CD4-positive, alpha-beta T cell (primary cell): ENCODE results near the gene TBC1D22A. TPM values are rescaled to one million over a fixed set of nuclear protein-coding genes. Genes with fewer than 3 reads are reported as not detected.

Source experiments
- ATAC-seq: fragments of 200-7000 bp; cut with Tn5 transposase; one replicate; pipeline ENCODE4 v1.10.0; 2022; ENCODE audit warnings: mild to moderate bottlenecking; ENCODE audit not compliant: poor library complexity
- CTCF ChIA-PET: fragments of 350-600 bp; sonication (Branson Sonifier 250); formaldehyde crosslinking; loops from one replicate; lab custom pipeline; 2021; ENCODE audit warnings: antibody characterized with exemption, inconsistent platforms; lab: Charles Lee
- POLR2A ChIA-PET: fragments of 350-600 bp; sonication (Branson Sonifier 250); formaldehyde crosslinking; loops from one replicate; lab custom pipeline; 2021; ENCODE audit warnings: antibody characterized with exemption, inconsistent platforms; lab: Charles Lee
- DNase-seq, 14 experiments: peaks; one replicate each; pipeline ENCODE4 v3.0.0-alpha.2; 2013 to 2020; ENCODE audit warnings: mixed read lengths in 2 of 14
- H3K27ac ChIP-seq, 2 donors: one replicate each; pipeline versions ENCODE4 v1.5.1 to v1.7.0; 2013; ENCODE audit warnings: low read length in 2 of 2, low read depth in 1 of 2, mild to moderate bottlenecking in 1 of 2
- H3K27me3 ChIP-seq, 2 experiments: 1 replicate in 1 of 2; 2 replicates in 1 of 2; pipeline versions ENCODE4 v1.6.1 to v1.7.0; 2013; ENCODE audit warnings: low read length in 2 of 2, control low read depth in 1 of 2, mild to moderate bottlenecking in 1 of 2, moderate library complexity in 1 of 2; ENCODE audit not compliant: insufficient read depth in 2 of 2, control insufficient read depth in 1 of 2
- H3K36me3 ChIP-seq: one replicate; pipeline ENCODE4 v1.6.1; 2013; ENCODE audit warnings: low read length, control low read depth; ENCODE audit not compliant: insufficient read depth
- H3K4me1 ChIP-seq: one replicate; pipeline ENCODE4 v1.6.1; 2013; ENCODE audit warnings: low read length, control low read depth; ENCODE audit not compliant: insufficient read depth
- H3K4me3 ChIP-seq: one replicate; pipeline ENCODE4 v1.5.1; 2013; ENCODE audit warnings: mild to moderate bottlenecking, low read length, moderate library complexity
- H3K9me3 ChIP-seq, 2 experiments: 1 replicate in 1 of 2; 2 replicates in 1 of 2; pipeline versions ENCODE4 v1.6.1 to v1.7.0; 2013; ENCODE audit warnings: low read length in 2 of 2, mild to moderate bottlenecking in 2 of 2, control low read depth in 1 of 2, moderate library complexity in 1 of 2; ENCODE audit not compliant: control insufficient read depth in 1 of 2, insufficient read depth in 1 of 2
- H3K27ac Mint-ChIP-seq: one replicate; pipeline ENCODE4 v1.8.0; 2020; ENCODE audit warnings: mixed read lengths
- H3K27me3 Mint-ChIP-seq: one replicate; pipeline ENCODE4 v1.8.0; 2021; ENCODE audit warnings: mixed read lengths
- H3K36me3 Mint-ChIP-seq: one replicate; pipeline ENCODE4 v1.8.0; 2021; ENCODE audit warnings: low read depth, mixed read lengths
- H3K4me1 Mint-ChIP-seq: one replicate; pipeline ENCODE4 v1.8.0; 2021; ENCODE audit warnings: low read depth, mixed read lengths
- H3K4me3 Mint-ChIP-seq: one replicate; pipeline ENCODE4 v1.8.0; 2020; ENCODE audit warnings: mild to moderate bottlenecking, mixed read lengths
- H3K9me3 Mint-ChIP-seq: one replicate; pipeline ENCODE4 v1.8.0; 2020; ENCODE audit warnings: mixed read lengths
- intact Hi-C, 2 experiments: fragments of 100-400 bp; cut with DNase I in 1 of 2; cut with micrococcal nuclease in 1 of 2; formaldehyde crosslinking; loops; one replicate each; pipeline versions ENCODE4 v1.15.1 to v1.9.0; 2023 to 2025; cut with DNase I, micrococcal nuclease
- total RNA-seq, 174 experiments: library from RNA in 2 of 174; stranded (reverse) in 2 of 174; gene quantifications; one replicate each; pipeline ENCODE4 v1.2.3 and lab custom pipeline; 2021 to 2026
- TF ChIP-seq, protein P1 (sequence below): fragments of 200-600 bp; IDR thresholded peaks from one replicate; pipeline ENCODE4 v1.8.0; 2022; ENCODE audit warnings: antibody characterized with exemption, mild to moderate bottlenecking

The TBC1D22A gene
- total RNA-seq, 2 experiments from 2014 or later: 27.1 to 31.7 TPM

DNA sequence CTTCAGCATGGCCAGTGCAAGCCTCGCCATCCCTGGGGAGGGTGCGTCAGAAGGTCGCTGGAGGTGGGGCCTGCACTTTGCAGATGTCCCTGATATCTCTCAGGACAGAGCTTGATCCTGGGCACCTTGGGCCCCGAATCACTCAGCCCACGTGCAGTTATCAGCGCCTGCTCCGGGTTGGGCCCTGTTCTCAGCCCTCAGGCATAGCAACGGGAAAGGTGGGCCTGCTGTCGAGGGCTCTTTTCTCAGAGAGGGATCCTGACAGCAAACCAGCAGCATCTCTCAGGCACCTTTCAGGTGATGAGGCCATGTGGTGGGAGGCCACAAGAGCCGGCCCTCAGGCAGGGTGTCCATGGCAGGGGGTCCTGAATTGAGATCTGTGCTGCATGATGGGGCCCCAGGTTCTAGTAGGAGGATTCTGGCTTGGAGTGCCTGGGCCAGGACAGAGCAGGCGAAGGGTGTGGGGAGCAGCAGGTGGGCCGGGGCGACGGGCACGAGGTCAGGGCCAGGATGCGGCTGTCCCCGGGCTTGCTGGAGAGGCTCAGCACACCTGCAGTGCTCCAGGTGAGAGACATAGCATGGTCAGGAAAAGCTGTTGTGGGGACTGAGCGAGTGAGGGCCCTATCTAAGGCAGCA is 280.5 kb downstream of the TBC1D22A start:
- no peaks in the 10 kb centered on the region for H3K27me3 ChIP-seq
- H3K9me3 Mint-ChIP-seq: no peaks in the 10 kb centered on the region
- peaks cover 3% of the 10 kb centered on the region for H3K4me1 ChIP-seq
- no peaks in the 10 kb centered on the region for H3K27me3 Mint-ChIP-seq
- ChIA-PET CTCF (no interaction called here), POLR2A (no interaction called here)
- TF ChIP-seq, protein P1, sequence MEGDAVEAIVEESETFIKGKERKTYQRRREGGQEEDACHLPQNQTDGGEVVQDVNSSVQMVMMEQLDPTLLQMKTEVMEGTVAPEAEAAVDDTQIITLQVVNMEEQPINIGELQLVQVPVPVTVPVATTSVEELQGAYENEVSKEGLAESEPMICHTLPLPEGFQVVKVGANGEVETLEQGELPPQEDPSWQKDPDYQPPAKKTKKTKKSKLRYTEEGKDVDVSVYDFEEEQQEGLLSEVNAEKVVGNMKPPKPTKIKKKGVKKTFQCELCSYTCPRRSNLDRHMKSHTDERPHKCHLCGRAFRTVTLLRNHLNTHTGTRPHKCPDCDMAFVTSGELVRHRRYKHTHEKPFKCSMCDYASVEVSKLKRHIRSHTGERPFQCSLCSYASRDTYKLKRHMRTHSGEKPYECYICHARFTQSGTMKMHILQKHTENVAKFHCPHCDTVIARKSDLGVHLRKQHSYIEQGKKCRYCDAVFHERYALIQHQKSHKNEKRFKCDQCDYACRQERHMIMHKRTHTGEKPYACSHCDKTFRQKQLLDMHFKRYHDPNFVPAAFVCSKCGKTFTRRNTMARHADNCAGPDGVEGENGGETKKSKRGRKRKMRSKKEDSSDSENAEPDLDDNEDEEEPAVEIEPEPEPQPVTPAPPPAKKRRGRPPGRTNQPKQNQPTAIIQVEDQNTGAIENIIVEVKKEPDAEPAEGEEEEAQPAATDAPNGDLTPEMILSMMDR: no peak
- no peaks in the 10 kb centered on the region for H3K9me3 ChIP-seq
- H3K4me3 Mint-ChIP-seq: no peak overlapping the region
- intact Hi-C loops: no loop called here
- peaks cover 12% of the 10 kb centered on the region for H3K36me3 Mint-ChIP-seq
- peaks cover 6% of the 10 kb centered on the region for H3K36me3 ChIP-seq
- H3K27ac Mint-ChIP-seq: peak overlapping the region; percentile 57
- H3K4me1 Mint-ChIP-seq: peaks cover 43% of the 10 kb centered on the region
- DNase-seq: no peak
- no peak for ATAC-seq
- H3K27ac ChIP-seq: no peak overlapping the region
- H3K4me3 ChIP-seq: no peak overlapping the region

DNA sequence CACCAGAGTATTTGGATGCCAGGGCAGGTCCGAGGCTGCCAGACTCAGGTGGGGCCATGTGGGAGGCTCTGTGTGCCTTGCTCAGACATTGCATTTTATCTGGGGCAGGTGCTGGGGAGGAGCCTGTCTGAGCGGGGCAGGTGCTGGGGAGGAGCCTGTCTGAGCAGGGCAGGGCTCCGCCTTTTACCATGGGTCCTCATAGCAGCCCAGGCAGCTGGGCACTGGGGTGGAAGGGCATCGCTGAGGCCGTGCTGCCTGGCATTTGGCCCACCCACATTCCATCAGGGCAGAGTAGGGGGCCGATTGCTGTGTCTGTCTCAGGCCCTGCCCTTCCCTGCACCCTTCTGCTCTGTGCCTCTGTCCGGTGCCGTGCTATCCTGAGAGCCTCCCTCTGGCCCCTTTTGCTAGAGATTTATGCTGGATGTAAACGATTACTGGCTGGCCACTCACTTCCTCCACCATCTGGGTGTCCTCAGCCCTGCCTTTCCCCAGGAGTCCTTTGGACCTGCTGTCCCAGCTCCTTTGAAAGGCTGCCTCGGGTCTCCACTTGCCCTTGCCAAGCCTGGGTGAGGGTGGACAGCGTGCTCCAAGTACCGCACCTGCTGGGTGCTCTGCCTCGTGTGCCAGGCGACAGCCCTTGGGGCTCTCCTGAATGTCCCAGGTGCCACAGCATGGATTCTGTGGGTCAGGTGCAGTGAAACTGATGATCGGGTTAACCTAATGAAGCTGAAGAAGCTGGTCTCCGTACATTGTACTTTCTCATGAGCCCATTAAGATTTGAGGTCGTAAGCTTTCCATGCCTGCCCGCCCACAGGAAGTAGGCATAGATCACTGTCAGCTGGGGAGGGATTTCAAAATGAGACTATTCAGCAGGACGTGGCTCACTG is 281.6 kb downstream of the TBC1D22A start:
- POLR2A ChIA-PET: no interaction called here
- peaks cover 3% of the 10 kb centered on the region for H3K4me1 ChIP-seq

DNA sequence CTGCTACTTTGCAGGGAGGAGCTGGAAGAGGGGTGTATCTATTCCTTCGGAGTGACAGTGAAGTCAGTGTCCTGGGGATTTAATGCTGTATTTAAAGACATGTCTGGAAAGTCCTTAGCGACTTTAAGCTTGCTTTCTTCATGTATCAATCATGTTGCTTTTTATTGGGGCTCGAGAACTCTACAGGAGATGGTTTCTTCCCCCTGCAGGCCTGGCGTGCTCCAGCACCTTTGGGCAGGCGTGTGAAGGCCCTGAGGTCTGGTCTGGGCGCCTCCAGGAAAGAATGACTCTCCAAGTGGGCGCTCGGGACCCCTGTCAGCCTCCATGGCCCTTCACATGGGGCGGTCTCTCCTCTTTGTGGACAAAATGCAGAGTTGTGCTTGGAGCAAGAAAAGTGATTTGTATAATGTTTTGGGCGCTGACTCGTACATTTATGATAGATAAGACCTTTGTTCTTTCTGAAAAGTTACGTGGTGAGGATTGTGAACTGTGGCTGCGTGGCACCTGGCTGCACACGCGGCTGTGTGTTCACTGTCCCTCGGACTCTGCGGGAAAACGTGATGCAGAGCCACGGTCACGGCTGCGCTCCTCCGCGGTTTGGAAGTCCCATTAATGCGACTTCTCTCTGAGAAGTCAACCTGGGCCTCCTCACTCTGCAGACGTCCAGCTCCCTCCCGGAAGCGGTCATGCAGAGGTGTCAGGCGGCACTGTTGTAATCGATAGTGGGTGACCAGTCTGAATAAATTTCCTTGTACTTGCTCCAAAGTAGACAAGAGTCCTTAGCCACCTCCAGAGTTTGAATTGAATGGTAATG is 282.5 kb downstream of the TBC1D22A start:
- no peak for DNase-seq
- CTCF ChIA-PET: no interaction called here
- H3K36me3 Mint-ChIP-seq: peaks cover 4% of the 10 kb centered on the region

More for the DNA sequence above, 281.6 kb downstream of the TBC1D22A start:
- peak overlapping the region; percentile 57 for H3K27ac Mint-ChIP-seq
- CTCF ChIA-PET: no interaction called here
- Histone ChIP-seq H3K36me3 (peaks cover 2% of the 10 kb centered on the region), H3K27ac (no peak overlapping the region), H3K9me3 (no peaks in the 10 kb centered on the region), H3K27me3 (no peaks in the 10 kb centered on the region), H3K4me3 (no peak overlapping the region)
- peaks cover 5% of the 10 kb centered on the region for H3K36me3 Mint-ChIP-seq
- H3K4me3 Mint-ChIP-seq: no peak overlapping the region
- H3K27me3 Mint-ChIP-seq: no peaks in the 10 kb centered on the region
- TF ChIP-seq, protein P1: no peak
- intact Hi-C loops: no loop called here
- H3K9me3 Mint-ChIP-seq: no peaks in the 10 kb centered on the region
- DNase-seq: no peak
- H3K4me1 Mint-ChIP-seq: peaks cover 43% of the 10 kb centered on the region
- ATAC-seq: no peak

More for the DNA sequence above, 282.5 kb downstream of the TBC1D22A start:
- Histone ChIP-seq H3K27ac (no peak overlapping the region), H3K9me3 (no peaks in the 10 kb centered on the region), H3K4me3 (no peak overlapping the region), H3K4me1 (peaks cover 3% of the 10 kb centered on the region), H3K36me3 (peaks cover 2% of the 10 kb centered on the region), H3K27me3 (no peaks in the 10 kb centered on the region)
- TF ChIP-seq, protein P1: no peak
- H3K4me1 Mint-ChIP-seq: peaks cover 43% of the 10 kb centered on the region
- ATAC-seq: no peak
- POLR2A ChIA-PET: no interaction called here
- no peak overlapping the region for H3K27ac Mint-ChIP-seq
- H3K9me3 Mint-ChIP-seq: no peaks in the 10 kb centered on the region
- no peaks in the 10 kb centered on the region for H3K27me3 Mint-ChIP-seq
- intact Hi-C loops: no loop called here
- no peak overlapping the region for H3K4me3 Mint-ChIP-seq
